GM21367 (cell line): ENCODE results near the gene ANKDD1B.
A peak's percentile ranks its signal among the peaks of the same experiment; 100 is the strongest.

ENCODE experiments used
- ATAC-seq: cut with Tn5 transposase; IDR thresholded peaks from one replicate; pipeline ENCODE4 v1.9.1; 2021; ENCODE audit not compliant: unreplicated experiment

ANKDD1B gene

DNA sequence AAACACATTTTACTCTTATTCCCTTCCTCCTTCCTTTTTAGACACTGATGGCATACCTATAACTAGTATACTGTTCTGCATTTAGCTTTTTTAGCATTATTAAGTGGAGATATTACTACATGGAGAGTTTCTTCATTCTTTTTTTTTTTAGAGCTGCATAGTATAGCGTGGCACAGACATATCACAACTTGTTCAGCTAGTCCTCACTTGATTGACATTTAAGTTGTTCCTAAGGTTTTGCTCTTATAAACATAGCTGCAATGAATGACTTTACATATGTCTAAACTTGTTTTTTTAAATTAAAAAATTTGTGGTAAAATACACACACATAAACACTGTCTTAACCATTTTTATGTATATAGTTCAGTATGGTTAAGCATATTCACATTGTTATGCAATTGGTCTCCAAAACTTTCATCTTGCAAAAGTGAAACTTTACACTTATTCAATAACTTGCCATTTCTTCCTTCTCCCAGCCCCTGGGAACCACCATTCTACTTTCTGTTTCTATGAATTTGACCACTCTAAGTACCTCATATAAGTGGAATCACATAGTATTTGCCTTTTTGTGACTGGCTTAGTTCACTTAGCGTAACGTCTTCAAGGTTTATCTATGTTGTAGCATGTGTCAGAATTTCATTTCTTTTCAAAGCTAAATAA, 48.7 kb downstream of the ANKDD1B start:
- ATAC-seq: no peak

DNA sequence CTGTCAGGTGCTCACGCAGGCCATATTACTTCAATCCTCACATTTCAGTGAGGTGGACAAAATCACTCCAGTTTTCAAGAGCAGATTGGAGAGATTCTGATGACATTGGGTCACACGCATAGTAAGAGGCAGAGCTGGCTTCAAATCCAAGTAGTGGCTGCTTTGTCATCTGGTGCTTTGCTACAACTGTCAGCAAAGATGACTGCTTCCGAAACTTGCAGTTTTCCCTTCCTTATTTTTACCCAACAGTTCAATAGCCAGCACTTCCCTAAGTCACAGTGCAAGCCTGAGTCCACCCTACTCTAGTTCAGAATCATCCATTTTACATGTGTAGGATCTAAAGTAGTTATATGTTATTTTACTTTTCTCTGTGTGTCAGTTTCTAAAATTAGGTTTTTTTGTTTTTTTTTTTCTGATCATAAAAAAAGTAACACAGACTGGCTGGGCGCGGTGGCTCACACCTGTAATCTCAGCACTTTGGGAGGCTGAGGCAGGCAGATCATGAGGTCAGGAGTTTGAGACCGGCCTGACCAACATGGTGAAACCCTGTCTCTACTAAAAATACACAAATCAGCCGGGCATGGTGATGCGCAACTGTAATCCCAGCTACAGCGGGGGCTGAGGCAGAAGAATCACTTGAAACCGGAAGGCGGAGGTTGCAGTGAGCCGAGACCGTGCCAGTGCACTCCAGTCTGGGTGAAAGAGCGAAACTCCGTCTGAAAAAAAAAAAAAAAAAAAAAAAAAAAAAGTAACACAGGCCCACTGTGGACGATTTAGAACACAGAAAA, 49.6 kb downstream of the ANKDD1B start:
- no peak for ATAC-seq

DNA sequence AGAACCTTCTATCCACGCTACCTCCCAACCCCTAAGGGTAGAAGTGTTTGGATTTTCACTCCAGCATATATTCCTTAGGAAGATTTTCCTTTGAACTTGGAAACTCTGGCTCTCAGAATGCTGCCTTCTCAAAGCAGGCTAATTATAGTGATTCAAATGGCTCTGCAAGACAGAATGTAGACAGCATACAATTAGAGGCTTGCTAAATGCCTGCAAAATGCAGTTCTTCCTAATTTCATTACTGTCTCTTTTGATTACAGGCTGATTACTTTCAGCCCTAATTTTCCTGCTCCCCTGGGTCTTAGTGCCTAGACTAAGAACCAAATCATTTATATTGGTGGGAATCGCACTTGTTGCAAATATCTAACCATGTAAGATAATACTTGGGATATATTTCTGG, 50.8 kb downstream of the ANKDD1B start:
- ATAC-seq: no peak

DNA sequence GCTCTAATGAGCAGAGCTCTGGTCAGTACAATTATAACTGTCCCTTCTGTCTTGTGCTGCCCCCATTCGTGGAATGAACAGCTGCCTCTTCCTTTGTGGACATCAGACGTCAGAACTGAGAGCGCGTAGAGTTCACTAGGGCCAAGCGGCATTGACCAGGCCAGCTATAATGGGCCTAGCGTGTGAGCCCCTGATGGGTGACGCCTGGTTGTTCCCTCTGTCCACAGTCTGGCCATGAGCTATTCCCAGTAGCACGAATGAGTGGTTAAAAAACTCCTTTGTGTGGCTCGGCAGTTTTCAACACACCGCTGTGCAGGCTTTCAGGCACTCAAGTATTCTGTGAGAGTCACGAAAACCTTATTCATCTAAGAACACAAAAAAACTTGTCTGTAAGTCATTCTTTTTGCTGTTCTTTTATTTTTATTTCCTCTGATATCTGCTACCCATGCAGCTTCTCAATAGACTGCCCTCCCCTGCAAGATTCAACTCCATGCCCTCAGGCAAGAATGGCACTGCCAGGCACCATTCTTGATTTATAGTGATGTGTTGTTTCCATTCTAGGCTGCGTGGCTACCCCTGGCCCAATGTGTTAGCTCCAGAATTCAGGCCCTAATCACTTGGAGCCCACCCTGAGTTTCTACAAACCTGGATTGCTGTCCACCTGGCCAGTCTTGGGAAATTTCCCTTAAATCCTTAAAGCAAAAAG, 52.5 kb downstream of the ANKDD1B start:
- ATAC-seq: no peak

DNA sequence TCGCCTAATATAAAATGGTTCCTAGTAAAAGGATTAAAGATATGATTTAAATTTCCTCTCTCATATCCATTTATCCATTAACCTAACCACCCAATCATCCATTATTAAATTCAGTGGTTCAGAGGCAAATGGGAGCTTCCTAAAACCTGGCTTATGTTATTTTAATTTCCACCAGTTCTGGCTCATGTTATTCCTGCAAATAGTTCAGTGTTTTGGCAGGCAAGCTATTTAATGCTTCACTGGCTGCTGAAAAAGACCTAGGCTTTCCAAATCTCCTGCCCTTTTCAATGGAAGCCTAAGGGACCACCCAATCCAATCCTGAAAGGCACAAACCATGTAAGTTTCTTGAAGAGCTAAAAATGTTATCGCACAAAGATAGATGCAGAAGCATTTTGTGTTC, 53.7 kb downstream of the ANKDD1B start:
- no peak for ATAC-seq

DNA sequence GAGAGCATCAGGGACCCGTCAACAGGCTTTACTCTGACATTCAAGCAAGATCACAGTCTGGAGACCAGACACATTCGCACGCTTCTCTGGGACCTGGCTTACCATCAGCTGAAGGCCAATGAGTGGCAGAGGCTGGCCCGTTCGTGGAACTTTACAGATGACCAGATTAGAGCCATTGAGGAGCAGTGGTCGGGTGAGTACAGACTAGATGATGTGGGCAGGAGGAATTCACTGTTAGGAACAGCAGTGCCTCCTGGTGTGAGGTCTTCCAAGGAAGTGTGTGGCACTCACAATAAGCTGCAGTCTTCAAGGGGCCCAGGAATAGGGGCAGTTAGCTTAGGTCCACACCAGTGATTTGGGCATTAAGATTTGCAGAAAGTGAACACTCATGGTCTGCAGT, 55.5 kb downstream of the ANKDD1B start:
- ATAC-seq: no peak

DNA sequence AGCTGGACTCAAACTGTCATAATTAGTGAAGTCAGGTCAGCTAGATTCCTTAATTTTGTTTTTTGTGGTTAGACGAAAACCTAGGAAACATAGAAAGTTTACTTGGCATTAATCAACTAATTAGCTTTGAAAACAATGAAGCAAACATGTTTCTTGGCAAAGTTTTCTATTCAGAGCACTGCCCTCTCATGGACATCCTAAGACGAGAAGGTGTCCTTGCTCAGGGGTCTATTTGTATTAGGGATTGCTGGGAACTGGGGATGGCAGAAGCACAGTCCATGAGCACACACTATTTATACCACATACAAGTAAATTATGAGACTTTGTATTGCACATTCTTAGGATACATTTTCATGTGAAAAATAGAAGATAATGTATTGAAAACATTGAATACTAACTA, 56.3 kb downstream of the ANKDD1B start:
- ATAC-seq: no peak

DNA sequence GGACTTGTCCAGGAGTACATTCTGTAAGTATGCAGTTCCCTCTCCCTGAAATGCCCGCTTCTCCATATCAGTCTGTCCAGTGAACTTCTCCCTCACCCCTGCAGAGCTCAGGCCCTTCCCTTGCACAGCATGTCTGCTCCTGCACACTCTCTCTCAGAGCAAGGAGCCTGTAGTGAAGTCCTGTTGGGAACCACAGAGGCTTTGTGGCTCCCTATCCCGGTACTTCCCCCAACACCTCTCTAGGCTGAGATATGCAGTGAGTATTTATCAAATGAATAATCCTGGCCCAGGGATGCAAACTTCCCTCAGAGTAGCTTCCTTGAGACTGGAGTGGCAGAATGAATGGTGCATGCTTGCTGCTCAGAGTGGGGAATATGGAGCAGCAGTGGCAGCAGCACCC, 57.2 kb downstream of the ANKDD1B start:
- no peak for ATAC-seq

DNA sequence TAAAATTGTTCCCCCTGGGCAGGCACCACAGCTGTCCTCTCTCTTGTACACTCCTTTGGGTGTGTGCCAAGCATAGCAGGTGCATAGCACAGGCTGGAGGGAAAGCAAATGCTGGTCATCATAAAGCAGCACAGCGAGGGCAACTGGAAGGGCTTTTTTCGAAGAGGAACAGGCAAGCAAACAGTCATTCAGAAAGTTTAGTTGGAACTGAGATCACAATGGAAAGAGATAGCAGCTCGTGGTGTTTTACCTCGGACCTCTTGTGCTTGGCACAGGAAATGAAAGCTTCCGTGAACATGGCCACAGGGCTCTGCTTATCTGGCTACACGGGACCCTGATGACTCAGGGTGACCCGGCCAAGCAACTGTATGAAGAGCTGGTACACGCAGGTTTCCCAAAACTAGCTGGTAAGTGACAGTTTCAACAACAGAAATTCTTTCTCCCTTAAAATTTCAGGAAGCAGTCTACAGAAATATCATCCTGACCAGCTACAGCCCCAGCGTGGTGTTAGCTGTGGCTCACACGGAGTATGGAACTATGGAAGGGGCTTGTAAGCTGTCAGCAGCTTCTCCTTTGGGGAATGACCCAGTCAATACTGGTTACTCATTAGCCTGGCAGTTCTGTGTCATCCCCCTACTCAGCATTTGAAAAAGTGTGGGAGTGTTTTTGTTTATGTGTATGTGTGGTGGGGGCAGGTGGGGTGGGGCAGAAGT, 57.9 kb downstream of the ANKDD1B start:
- peak; percentile 91 for ATAC-seq

DNA sequence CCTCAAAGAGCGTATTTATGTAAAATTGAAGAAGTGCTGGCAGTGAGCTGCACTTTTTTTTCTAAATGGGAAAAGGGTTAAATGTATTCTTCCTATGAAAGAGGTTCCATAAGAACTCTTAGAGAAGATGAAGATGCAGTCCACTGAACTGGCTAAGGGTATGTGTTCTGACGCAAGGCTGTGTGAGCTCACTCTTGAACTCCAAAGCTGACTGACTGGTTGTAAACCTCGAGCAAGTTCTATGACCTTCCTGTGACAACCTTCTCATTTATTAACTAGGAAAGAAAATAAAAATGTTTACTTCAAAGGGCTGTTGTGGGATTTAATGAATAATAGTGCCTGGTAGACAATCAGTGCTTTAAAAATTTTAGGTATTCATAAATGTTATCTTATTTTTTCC, 59.3 kb downstream of the ANKDD1B start:
- no peak for ATAC-seq

DNA sequence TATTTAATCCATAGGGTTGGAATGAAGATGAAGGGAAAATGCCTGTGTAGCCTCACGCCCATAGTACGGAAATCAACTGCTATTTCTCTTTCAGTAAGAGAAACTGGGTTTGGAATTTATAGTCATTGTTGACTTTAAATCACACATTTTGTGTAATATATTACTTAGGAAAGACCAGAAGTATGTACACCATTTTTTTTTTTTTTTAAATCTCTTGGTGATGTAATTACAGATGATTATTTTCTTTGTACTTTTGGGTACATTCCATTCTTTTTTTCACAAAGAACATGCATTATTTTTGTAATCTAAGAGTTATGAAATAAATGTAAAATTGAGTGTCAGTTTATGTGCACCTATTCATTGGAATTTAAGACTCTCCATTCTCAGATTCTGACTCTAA, 60.3 kb downstream of the ANKDD1B start:
- no peak for ATAC-seq

DNA sequence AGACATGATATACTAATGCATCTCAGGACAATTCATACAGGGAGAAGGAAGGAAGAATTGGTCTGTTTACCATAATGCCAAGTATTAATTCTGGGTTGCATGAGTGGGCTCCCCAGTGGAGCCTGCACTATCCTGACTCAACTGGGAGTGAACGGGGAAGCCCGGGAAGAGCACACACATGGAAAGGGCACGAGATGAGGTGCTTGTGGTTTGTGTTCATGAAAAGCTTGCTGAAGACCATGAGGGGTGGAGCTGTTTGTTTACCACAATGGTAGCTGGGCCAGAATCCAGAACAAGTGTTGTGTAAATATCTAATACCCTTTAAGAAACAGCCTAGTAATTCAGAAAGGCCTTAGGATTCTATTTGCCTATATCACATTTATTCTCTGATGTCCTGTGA, 61.4 kb downstream of the ANKDD1B start:
- ATAC-seq: no peak

DNA sequence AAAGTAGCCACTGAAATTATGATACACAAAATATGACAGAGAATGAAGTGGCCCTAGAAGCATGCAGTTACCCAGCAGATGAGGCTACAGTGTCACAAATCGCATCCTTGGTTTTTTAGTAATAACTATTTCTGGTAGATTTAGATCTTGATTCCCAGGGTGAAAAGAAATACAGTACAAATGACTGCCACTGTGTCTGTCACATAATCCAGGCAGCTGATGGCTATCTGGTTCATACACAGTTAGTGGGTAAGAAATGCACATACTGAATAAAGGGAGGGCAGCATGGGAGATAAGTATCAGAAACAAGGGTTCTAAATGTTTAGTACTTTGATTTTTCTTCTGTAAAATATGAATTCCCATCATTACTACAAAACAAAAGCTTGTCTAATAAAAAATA, 64.5 kb downstream of the ANKDD1B start:
- no peak for ATAC-seq

DNA sequence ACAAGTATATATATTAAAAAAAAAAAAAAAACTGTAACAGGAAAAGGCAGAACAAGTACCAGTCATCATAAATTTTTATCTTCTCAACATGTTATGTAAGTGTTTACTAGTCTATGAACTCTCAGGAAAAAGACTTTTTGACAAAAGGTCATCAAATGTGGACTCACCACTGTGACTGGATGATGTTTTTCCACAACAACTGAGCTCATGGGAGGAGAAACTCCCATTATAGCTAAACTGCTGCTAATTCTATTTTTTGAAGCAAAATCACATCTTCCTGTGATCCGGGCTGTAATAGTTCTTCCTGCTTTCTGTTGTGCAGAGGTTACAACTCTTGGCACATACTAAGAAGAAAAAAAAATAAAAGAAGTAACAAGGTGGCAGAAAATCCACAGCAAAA, 66.4 kb downstream of the ANKDD1B start:
- ATAC-seq: no peak

DNA sequence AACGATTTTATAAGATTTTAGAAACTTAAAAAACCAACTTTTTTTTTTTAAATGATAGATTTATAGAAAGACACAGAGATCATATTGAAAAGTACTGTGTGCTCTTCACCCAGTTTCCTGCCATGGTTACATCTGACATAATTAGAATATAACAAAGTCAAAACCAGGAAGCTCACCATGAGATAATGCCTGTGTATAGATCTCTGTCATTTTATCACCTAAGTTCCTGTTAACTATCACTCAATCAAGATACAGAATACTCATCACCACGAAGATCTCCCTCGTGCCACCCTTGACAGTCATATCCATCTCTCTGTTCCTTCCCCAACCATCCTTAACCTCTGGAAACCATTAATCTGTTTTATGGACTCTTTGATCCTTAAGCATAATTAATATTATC, 66.9 kb downstream of the ANKDD1B start:
- no peak for ATAC-seq

DNA sequence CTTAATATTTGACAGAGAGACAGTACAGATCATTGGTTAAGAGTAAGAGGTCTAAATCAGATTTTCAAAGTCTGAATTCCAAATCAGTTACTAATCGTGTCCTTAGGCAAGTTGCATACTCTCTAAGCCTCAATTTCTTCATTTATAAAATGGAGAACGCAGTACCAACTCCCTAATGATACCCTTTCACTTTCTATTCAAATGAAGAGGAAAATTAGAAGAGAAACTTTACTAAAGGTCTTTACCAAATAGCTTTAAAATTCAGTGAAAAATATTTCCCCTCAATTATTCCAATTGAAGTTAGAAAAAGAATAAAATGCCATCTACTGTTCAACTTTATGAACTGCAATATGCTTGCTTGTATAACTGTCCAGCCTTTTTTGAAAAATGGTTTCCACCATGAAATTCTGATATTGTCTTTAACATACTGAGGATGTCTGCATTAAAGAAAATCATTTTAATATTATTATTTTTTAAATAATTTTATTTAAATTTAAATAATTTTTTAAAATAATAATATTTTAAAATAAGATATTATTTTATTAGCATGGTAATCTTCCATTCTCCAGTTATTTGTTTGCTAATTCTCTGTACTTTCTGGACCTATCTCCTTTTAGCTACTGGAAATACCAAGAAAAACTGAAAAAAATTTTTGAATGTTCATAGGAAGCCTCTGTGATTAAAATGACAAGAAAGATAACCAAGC, 70.0 kb downstream of the ANKDD1B start:
- ATAC-seq: no peak

DNA sequence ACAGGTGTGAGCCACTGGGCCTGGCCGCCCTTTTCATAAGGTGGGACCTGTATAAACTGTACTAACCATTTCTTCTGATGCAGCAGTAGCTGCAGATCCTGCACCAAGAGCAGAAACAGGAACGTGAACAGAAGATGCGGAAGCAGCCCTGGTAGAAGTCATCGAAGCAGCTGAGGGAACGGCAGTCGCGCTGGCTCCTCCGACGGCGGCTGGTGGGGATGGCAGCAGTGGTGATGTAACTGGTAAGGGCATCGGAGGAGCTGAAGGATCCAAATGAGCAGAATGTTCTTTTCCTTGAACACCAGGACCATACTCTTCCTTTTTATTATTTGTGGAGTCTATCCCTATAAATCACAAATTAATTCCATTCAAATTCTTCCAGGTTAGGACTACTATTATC, 73.9 kb downstream of the ANKDD1B start:
- ATAC-seq: no peak

DNA sequence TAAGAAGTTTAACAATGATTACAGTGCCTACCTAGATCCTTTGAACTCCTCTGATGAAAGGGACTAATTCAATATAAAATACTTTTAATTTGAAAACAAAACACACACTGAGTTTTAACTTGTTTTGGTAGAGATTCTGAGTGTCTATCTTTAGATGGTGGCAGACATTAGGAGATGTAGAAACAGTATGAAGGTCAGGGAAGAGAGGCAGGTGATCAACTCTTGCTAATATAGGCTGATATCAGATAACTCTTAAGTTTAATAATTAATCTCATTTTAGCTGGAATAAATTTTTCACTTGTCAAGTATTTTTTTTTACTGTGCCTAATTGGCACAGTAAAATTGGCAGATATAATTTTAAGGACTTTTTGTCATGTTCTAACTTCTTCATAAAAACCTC, 75.2 kb downstream of the ANKDD1B start:
- no peak for ATAC-seq

DNA sequence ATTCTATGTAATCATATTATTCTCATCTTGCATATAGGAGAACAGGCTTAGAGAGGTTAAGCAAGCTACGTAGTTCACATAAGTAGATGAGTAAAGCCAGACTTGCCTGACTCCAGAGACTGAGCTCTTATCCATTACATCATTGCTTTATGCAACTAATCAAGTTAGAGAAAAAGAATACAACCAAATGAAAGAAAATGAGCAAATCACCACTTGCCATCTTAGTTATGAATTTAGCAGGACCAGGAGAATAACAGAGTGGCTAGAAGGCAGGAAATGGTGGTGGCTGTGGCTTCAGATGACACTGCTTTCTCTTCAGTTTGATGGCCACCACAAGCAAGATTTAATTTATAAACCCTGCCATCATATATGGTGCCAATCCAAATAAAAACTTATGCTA, 79.4 kb downstream of the ANKDD1B start:
- ATAC-seq: no peak

DNA sequence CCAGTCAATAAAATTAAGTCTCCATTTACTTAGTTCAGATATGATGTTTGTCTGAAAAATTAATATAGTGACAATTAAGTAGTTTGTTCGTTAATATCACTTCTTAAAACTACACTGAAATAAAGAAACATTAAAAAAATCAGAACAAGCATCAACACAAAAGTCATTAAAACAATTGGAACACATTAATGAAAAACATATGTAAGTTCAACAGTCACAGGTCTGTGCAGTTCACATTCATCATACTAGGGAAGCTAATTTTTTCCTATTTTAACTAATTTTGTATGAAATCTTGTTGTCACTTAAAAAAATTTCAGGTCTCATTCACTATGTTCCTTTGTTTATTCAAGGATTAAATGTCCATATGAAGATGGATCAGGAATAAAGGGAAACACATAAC, 83.5 kb downstream of the ANKDD1B start:
- no peak for ATAC-seq
